NT2/D1 (cell line): Measurements from ENCODE around the gene PPIL4.

ENCODE experiments used
- SUZ12 ChIP-seq: IDR thresholded peaks from 2 replicates; pipeline ENCODE4 v1.6.1; 2011; ENCODE audit not compliant: insufficient read length, insufficient read depth; ENCODE audit errors: extremely low read depth
- ZNF274 ChIP-seq: IDR thresholded peaks from 2 replicates; pipeline ENCODE4 v1.6.1; 2011; ENCODE audit warnings: mild to moderate bottlenecking, low read depth, low read length

DNA sequence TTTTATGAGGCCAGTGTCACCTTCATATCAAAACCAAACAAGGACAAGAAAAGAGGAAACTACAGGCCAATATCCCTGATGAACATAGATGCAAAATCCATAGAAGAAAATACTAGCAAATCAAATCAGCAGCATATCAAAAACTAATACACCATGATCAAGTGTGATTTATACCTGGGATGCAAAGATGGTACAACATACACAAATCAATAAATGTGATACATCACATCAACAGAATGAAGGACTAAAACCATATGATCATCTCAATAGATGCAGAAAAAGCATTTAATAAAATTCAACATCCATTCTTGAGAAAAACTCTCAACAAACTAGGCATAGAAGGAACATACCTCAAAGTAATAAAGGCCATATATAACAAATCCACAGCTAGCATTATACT lies 12.2 kb upstream of the PPIL4 start:
- TF ChIP-seq ZNF274 (no peak), SUZ12 (no peak)
